Measurements from ENCODE around the gene STAT4.

The STAT4 gene

DNA sequence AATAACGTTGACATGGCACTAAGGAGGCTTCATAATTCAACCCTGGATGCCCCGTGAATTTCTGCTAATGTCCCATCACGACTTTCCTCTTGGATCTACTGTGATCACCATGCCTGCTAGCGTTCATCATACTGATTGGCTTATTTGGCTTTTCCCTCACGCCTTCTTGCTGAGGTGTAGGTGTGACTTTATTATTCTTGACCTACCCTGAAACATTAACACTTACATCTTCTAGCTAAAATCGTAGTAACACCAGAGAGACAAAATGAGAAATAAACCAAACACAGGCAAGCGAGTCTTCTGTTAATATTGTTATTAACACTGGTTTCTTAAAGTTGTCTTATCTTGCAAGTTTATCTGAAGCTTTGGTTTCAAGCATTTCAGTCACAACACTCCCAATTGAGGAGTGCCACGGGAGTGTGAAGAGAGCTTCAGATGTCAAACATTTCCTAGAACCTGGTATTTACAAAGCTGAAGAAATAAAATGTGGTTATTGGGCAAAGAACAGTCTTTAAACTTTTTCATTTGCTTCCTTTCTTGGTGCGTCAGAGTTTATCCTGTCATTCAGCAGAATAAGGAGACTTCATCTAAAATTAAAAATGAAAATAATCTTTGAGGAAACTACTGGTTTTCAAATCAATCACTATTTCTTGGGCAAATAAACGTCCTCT is 121.4 kb downstream of the STAT4 start:
- TF ChIP-seq, protein P1, sequence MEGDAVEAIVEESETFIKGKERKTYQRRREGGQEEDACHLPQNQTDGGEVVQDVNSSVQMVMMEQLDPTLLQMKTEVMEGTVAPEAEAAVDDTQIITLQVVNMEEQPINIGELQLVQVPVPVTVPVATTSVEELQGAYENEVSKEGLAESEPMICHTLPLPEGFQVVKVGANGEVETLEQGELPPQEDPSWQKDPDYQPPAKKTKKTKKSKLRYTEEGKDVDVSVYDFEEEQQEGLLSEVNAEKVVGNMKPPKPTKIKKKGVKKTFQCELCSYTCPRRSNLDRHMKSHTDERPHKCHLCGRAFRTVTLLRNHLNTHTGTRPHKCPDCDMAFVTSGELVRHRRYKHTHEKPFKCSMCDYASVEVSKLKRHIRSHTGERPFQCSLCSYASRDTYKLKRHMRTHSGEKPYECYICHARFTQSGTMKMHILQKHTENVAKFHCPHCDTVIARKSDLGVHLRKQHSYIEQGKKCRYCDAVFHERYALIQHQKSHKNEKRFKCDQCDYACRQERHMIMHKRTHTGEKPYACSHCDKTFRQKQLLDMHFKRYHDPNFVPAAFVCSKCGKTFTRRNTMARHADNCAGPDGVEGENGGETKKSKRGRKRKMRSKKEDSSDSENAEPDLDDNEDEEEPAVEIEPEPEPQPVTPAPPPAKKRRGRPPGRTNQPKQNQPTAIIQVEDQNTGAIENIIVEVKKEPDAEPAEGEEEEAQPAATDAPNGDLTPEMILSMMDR (IDR thresholded peaks at IDR 0.05), result no peak

DNA sequence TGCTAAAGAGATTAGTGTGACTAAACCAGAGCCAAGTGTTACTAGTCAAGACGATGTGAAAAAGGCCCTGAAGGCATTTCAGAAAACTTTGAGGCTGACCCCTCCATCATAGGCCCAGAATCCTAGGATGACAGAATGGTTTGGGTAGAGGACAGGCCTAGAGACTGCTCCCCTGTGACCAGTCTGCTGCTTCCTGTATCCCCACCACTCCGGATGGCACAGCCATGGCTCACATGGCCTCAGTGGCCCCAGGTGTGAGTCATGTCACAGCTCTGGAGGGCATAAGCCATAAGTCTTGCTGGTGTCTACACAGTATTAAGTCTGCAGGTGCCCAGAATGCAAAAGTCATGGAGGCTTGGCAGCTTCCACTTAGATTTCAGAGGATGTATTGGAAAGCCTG is 124.4 kb downstream of the STAT4 start:
- TF ChIP-seq, protein P1 (IDR thresholded peaks at IDR 0.05), result no peak

DNA sequence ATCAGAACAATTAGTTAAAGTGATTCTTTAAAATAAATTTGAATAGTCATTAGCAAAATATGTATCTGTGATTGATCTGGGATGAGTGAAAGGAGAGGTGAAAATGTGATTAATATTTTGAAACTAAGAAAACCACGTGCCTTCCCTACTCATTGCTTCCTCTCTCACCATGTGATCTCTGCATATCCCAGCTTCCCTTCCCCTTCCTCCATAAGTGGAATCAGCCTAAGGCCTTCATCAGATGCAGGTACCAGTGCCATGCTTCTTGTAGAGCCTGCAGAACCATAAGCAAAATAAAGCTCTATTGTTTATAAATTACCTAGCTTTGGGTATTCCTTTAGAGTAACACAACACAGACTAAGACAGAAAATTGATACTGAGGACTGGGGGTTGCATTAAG is 125.7 kb downstream of the STAT4 start:
- TF ChIP-seq, protein P1 (IDR thresholded peaks at IDR 0.05), result no peak

DNA sequence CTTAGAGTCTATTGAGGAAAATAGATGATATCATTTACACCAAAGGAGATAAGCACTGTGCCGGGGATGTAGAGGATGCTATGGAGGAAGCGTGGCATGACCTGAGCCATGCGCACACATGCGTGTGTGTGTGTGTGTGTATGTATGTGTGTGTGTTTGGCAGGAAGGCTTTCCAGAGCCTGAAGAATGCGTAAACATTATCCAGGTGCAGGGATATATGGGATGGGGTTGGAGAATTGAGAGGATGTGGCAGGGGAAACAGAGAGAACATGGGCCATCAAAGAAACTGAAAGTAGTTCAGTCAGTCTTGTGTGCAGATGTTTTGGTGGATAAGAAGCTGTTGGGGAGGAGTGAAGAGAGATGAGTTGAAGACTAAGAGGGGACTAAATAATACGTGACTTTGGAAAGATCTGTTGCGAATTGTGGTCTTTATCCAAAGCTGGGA is 127.5 kb downstream of the STAT4 start:
- TF ChIP-seq, protein P1 (IDR thresholded peaks at IDR 0.05), result no peak

DNA sequence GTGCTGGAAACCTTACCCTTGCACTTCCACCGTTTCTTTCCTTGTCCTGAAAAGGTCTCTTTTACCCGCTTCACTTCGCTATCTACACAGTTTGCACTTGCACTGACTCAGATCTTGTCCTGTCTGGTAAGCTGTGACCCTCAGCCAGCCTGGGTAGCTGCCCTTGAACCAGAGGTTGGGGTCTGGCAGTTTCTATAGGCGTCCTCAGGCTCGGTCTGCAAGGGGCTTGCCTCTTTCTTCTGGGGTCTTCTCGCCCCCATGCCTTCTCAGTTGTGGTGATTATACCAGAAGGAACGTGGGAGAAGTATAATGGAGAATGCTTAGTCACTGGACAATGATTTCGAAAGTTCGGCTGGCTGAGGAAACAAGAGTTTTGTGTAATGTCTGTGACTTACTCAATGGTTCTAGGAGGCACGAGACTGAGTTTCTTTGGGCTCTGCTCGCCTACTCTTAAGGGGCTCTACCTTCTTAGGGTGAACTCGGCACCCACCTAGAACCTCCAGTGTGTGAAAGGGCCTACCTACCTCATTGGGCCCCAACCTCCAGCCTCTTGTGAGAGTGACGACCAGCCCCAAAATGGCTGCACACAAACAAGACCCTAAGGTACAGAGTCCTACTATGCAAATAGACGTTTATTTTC is 129.9 kb downstream of the STAT4 start:
- TF ChIP-seq, protein P1 (IDR thresholded peaks at IDR 0.05), result no peak

DNA sequence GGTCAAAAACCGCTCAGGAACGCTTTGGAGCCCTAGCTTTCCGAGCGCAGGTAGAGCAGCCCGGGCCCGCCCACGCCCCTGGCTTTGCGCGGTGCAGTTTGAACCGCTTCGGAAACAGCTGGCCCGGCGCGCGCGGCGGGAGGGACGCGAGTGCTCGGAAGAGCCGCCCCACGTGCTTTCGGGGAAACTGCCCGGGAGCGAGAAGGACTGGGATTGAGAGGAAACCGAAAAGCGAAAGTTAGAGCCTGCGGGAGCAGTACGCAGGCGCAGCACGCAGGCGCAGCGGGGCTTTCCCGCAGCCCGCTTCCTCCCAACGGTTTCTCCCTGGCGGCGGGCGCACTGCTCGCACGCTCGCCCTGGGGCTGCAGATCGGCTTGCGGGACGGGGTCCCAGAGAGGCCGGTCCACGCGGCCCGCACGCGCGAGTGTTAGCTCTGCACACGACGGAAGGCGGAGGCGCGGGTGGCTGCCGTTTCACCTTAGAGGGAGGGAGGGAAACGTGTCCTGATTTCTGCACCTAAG is 130.5 kb downstream of the STAT4 start:
- TF ChIP-seq, protein P1 (IDR thresholded peaks at IDR 0.05), result no peak

DNA sequence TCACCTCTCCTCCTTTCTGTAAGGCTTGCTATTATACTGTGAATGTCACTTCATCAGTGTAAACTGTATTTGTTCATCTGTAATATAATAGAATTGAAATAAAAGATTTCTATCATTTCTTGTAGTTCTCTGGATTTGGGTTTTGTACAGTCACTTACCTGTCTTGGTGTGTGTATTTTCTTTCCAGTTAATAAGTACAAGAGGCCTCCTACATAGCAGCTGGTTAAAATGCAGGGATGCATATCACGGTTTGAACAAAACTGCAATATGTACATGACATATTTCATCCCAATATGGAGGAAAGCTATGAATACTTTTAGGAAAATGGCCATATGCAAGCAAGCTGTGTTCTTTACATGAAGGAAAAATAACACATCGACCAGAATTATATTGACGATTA is 131.4 kb downstream of the STAT4 start:
- TF ChIP-seq, protein P1 (IDR thresholded peaks at IDR 0.05), result no peak
